Astrocyte (in vitro differentiated cells and primary cell): Measurements from ENCODE around the gene NT5C1A. TPM values are rescaled to one million over a fixed set of nuclear protein-coding genes. Genes with fewer than 3 reads are reported as not detected.

Source experiments
- DNase-seq: peaks from one replicate; pipeline ENCODE4 v3.0.0-alpha.2; 2010; ENCODE audit warnings: low read depth
- FAIRE-seq: peaks from 2 replicates; lab custom pipeline; 2011; peaks lifted over from hg19 to GRCh38; lab: Jason Lieb, UNC
- H2AFZ ChIP-seq: 2 replicates; pipeline ENCODE4 v1.6.0; 2012; ENCODE audit warnings: low read depth, low read length, inconsistent platforms
- H3K27ac ChIP-seq: 2 replicates; pipeline ENCODE4 v1.5.1; 2011; ENCODE audit warnings: low read depth, low read length, inconsistent platforms
- H3K27me3 ChIP-seq: 2 replicates; pipeline ENCODE4 v1.6.0; 2011; ENCODE audit warnings: low read length, inconsistent platforms; ENCODE audit not compliant: insufficient read depth
- H3K36me3 ChIP-seq: 2 replicates; pipeline ENCODE4 v1.5.1; 2011; ENCODE audit warnings: low read length, inconsistent platforms; ENCODE audit not compliant: insufficient read depth
- H3K4me1 ChIP-seq: 2 replicates; pipeline ENCODE4 v1.5.1; 2011; ENCODE audit warnings: low read length, inconsistent platforms; ENCODE audit not compliant: insufficient read depth
- H3K4me2 ChIP-seq: 2 replicates; pipeline ENCODE4 v1.6.0; 2012; ENCODE audit warnings: low read length, inconsistent platforms
- H3K4me3 ChIP-seq: 2 replicates; pipeline ENCODE4 v1.5.1; 2011; ENCODE audit warnings: low read depth, mild to moderate bottlenecking, low read length, inconsistent platforms; ENCODE audit not compliant: insufficient read depth
- H3K79me2 ChIP-seq: 2 replicates; pipeline ENCODE4 v1.6.0; 2012; ENCODE audit warnings: mild to moderate bottlenecking, low read length, inconsistent platforms; ENCODE audit not compliant: insufficient read depth
- H3K9ac ChIP-seq: 2 replicates; pipeline ENCODE4 v1.6.0; 2012; ENCODE audit warnings: mild to moderate bottlenecking, low read length, inconsistent platforms
- H3K9me3 ChIP-seq: 2 replicates; pipeline ENCODE4 v1.5.1; 2012; ENCODE audit warnings: low read depth, mild to moderate bottlenecking, low read length, inconsistent platforms; ENCODE audit not compliant: insufficient read depth
- H4K20me1 ChIP-seq: 2 replicates; pipeline ENCODE4 v1.6.0; 2012; ENCODE audit warnings: low read length, inconsistent platforms; ENCODE audit not compliant: insufficient read depth
- H3K27ac Mint-ChIP-seq: one replicate; pipeline ENCODE4 v1.8.0; 2021; ENCODE audit warnings: mild to moderate bottlenecking, mixed read lengths; ENCODE audit not compliant: unreplicated experiment
- H3K27me3 Mint-ChIP-seq: one replicate; pipeline ENCODE4 v1.8.0; 2021; ENCODE audit warnings: low read depth, mixed read lengths; ENCODE audit not compliant: unreplicated experiment
- H3K36me3 Mint-ChIP-seq: one replicate; pipeline ENCODE4 v1.8.0; 2021; ENCODE audit warnings: low read depth, mixed read lengths; ENCODE audit not compliant: unreplicated experiment
- H3K4me1 Mint-ChIP-seq: one replicate; pipeline ENCODE4 v1.8.0; 2021; ENCODE audit warnings: low read depth, mixed read lengths; ENCODE audit not compliant: unreplicated experiment
- H3K4me3 Mint-ChIP-seq: one replicate; pipeline ENCODE4 v1.8.0; 2021; ENCODE audit warnings: mild to moderate bottlenecking, moderate library complexity, mixed read lengths; ENCODE audit not compliant: unreplicated experiment
- H3K9me3 Mint-ChIP-seq: one replicate; pipeline ENCODE4 v1.8.0; 2021; ENCODE audit warnings: mild to moderate bottlenecking, mixed read lengths; ENCODE audit not compliant: unreplicated experiment
- CTCF ChIP-seq: IDR thresholded peaks from 2 replicates; pipeline ENCODE4 v1.5.1; 2011; ENCODE audit warnings: low read depth, mild to moderate bottlenecking, inconsistent platforms, low read length, moderate library complexity; ENCODE audit not compliant: insufficient read depth
- EZH2 ChIP-seq: IDR thresholded peaks from 2 replicates; pipeline ENCODE4 v1.6.1; 2012; ENCODE audit warnings: mild to moderate bottlenecking, low read length, inconsistent platforms; ENCODE audit not compliant: insufficient read depth
- total RNA-seq: library from RNA; stranded (reverse); gene quantifications from 2 replicates; pipeline ENCODE4 v1.2.1, GENCODE V29; 2021

The NT5C1A gene
- total RNA-seq, 1 donor from 2014 or later: 0.20 TPM

GRCh38 chr1:39645411-39646043, 26.4 kb downstream of the NT5C1A start:
- no peak for FAIRE-seq
- no peaks in the 10 kb centered on the region for H3K9me3 ChIP-seq
- peaks cover 37% of the 10 kb centered on the region for H3K27me3 Mint-ChIP-seq
- H3K9ac ChIP-seq: no peak overlapping the region
- TF ChIP-seq EZH2: no peak
- no peak for TF ChIP-seq CTCF
- H3K27ac Mint-ChIP-seq: no peak overlapping the region
- no peak for DNase-seq
- no peak overlapping the region for H3K27ac ChIP-seq
- H3K79me2 ChIP-seq: no peaks in the 10 kb centered on the region
- H3K4me3 ChIP-seq: no peak overlapping the region
- H3K4me3 Mint-ChIP-seq: no peak overlapping the region
- H4K20me1 ChIP-seq: no peaks in the 10 kb centered on the region
- H3K9me3 Mint-ChIP-seq: peaks cover 4% of the 10 kb centered on the region
- no peaks in the 10 kb centered on the region for H3K27me3 ChIP-seq
- no peaks in the 10 kb centered on the region for H3K36me3 ChIP-seq
- H3K4me1 ChIP-seq: peaks cover 5% of the 10 kb centered on the region
- H3K36me3 Mint-ChIP-seq: peaks cover 1% of the 10 kb centered on the region
- no peak overlapping the region for H3K4me2 ChIP-seq
- peaks cover 9% of the 10 kb centered on the region for H3K4me1 Mint-ChIP-seq
- no peak overlapping the region for H2AFZ ChIP-seq

GRCh38 chr1:39643705-39644104, 28.2 kb downstream of the NT5C1A start:
- Histone ChIP-seq H3K4me1 (peaks cover 5% of the 10 kb centered on the region), H4K20me1 (no peaks in the 10 kb centered on the region), H3K4me3 (no peak overlapping the region), H2AFZ (no peak overlapping the region), H3K79me2 (no peaks in the 10 kb centered on the region), H3K27me3 (peaks cover 7% of the 10 kb centered on the region), H3K9me3 (no peaks in the 10 kb centered on the region), H3K36me3 (no peaks in the 10 kb centered on the region), H3K9ac (no peak overlapping the region), H3K4me2 (no peak overlapping the region), H3K27ac (no peak overlapping the region)
- H3K4me1 Mint-ChIP-seq: peaks cover 9% of the 10 kb centered on the region
- DNase-seq (no peak), FAIRE-seq (no peak)
- H3K4me3 Mint-ChIP-seq: no peak overlapping the region
- peaks cover 4% of the 10 kb centered on the region for H3K9me3 Mint-ChIP-seq
- no peak for TF ChIP-seq EZH2
- TF ChIP-seq CTCF: no peak
- H3K27me3 Mint-ChIP-seq: peaks cover 40% of the 10 kb centered on the region
- H3K27ac Mint-ChIP-seq: no peak overlapping the region
- H3K36me3 Mint-ChIP-seq: peaks cover 1% of the 10 kb centered on the region

GRCh38 chr1:39642796-39643195, 29.1 kb downstream of the NT5C1A start:
- Histone ChIP-seq H3K9me3 (no peaks in the 10 kb centered on the region), H3K9ac (no peak overlapping the region), H4K20me1 (no peaks in the 10 kb centered on the region), H3K79me2 (no peaks in the 10 kb centered on the region), H3K27ac (no peak overlapping the region), H2AFZ (peak overlapping the region; percentile 19), H3K4me3 (no peak overlapping the region), H3K27me3 (peaks cover 14% of the 10 kb centered on the region), H3K4me1 (peaks cover 5% of the 10 kb centered on the region), H3K4me2 (peak overlapping the region; percentile 10), H3K36me3 (no peaks in the 10 kb centered on the region)
- H3K4me1 Mint-ChIP-seq: peaks cover 9% of the 10 kb centered on the region
- no peak overlapping the region for H3K4me3 Mint-ChIP-seq
- H3K27ac Mint-ChIP-seq: no peak overlapping the region
- H3K36me3 Mint-ChIP-seq: peaks cover 1% of the 10 kb centered on the region
- DNase-seq (no peak), FAIRE-seq (no peak)
- peaks cover 4% of the 10 kb centered on the region for H3K9me3 Mint-ChIP-seq
- TF ChIP-seq CTCF (no peak), EZH2 (no peak)
- peaks cover 41% of the 10 kb centered on the region for H3K27me3 Mint-ChIP-seq
